Spleen (tissue), 11 donors: ENCODE results near the gene KIAA1614. TPM values are rescaled to one million over a fixed set of nuclear protein-coding genes. Genes with fewer than 3 reads are reported as not detected.
"Not testable (repeated sequence)": the region's sequence is repeated elsewhere in the genome, so short reads cannot be mapped to it uniquely, and the experiment has no call there.

Experiments used
- DNase-seq: peaks from one replicate; pipeline ENCODE4 v3.0.0-alpha.2; 2020
- H3K27ac ChIP-seq, 8 donors: fragments of 200-600 bp; sonication (generic) in 7 of 8; 1 replicate in 4 of 8; 2 replicates in 4 of 8; pipeline versions ENCODE4 v1.5.0 to v1.8.0; 2016 to 2021; ENCODE audit warnings: inconsistent platforms in 4 of 8, mild to moderate bottlenecking in 4 of 8, moderate library complexity in 1 of 8
- H3K27me3 ChIP-seq, 7 donors: fragments of 200-600 bp; sonication (generic) in 6 of 7; replicated peaks in 1 of 7; 1 replicate in 4 of 7; 2 replicates in 3 of 7; pipeline versions ENCODE4 v1.5.0 to v1.8.0; 2016 to 2021; ENCODE audit warnings: inconsistent platforms in 3 of 7, mild to moderate bottlenecking in 1 of 7
- H3K36me3 ChIP-seq, 6 donors: fragments of 200-600 bp; sonication (generic) in 5 of 6; 1 replicate in 4 of 6; 2 replicates in 2 of 6; pipeline versions ENCODE4 v1.5.0 to v1.8.0; 2016 to 2021; ENCODE audit warnings: inconsistent platforms in 2 of 6
- H3K4me1 ChIP-seq, 6 donors: fragments of 200-600 bp; sonication (generic) in 5 of 6; 1 replicate in 3 of 6; 2 replicates in 3 of 6; pipeline versions ENCODE4 v1.5.0 to v1.8.0; 2016 to 2021; ENCODE audit warnings: inconsistent platforms in 3 of 6
- H3K4me3 ChIP-seq, 8 donors: fragments of 200-600 bp; sonication (generic) in 7 of 8; 1 replicate in 4 of 8; 2 replicates in 4 of 8; pipeline versions ENCODE4 v1.5.0 to v1.8.0; 2016 to 2021; ENCODE audit warnings: inconsistent platforms in 4 of 8, mild to moderate bottlenecking in 4 of 8, moderate library complexity in 2 of 8
- H3K9me3 ChIP-seq, 8 donors: fragments of 200-600 bp; sonication (generic) in 7 of 8; 1 replicate in 4 of 8; 2 replicates in 4 of 8; pipeline versions ENCODE4 v1.5.0 to v1.8.0; 2016 to 2021; ENCODE audit warnings: inconsistent platforms in 4 of 8
- POLR2A ChIP-seq, 3 donors: fragments of 450-650 bp; IDR thresholded peaks; one replicate each; pipeline ENCODE4 v1.5.1; 2017; ENCODE audit warnings: antibody characterized with exemption in 3 of 3, mild to moderate bottlenecking in 1 of 3
- POLR2AphosphoS5 ChIP-seq, 3 donors: sonication (generic); formaldehyde crosslinking; IDR thresholded peaks; one replicate each; pipeline ENCODE4 v1.5.1; 2017; ENCODE audit warnings: antibody characterized with exemption in 3 of 3
- WGBS, 5 donors: extraction: QIAGEN DNeasy Blood & Tissue Kit in 3 of 5; methylation state at CpG; one replicate each; pipeline versions ENCODE4 v1.1.5 to v1.1.7; 2013 to 2018; 5-methylcytosine and 5-hydroxymethylcytosine counted together
- intact Hi-C: fragments of 100-400 bp; cut with DNase I; formaldehyde crosslinking; loops from one replicate; pipeline ENCODE4 v1.15.0; 2023; ENCODE audit warnings: low total_unique reads
- polyA plus RNA-seq, 3 donors: library from polyadenylated mRNA; stranded (reverse); fragments of 200-250 nt; gene quantifications; one replicate each; pipeline ENCODE4 v1.2.1, GENCODE V29; 2013
- total RNA-seq, 7 donors: library from RNA; depleted of rRNA in 3 of 7; stranded (reverse); fragments of >200 nt in 3 of 7; fragmentation: NEBNext Ultra II Directional in 4 of 7; extraction: Animal tissue kit (Norgen Biotek cat#: 25700) in 4 of 7; gene quantifications; one replicate each; pipeline versions ENCODE4 v1.1.0 to v1.2.1, GENCODE V29; 2016 to 2021
- TF ChIP-seq, protein P1 (sequence below), 11 experiments: fragments of 200-600 bp in 7 of 11; fragments of 450-650 bp in 4 of 11; sonication (generic) in 4 of 11; IDR thresholded peaks in 8 of 11; conservative IDR thresholded peaks in 3 of 11; 1 replicate in 7 of 11; 2 replicates in 4 of 11; pipeline versions ENCODE4 v1.4.0 to v1.8.0; 2016 to 2021; ENCODE audit warnings: antibody characterized with exemption in 11 of 11, inconsistent platforms in 4 of 11, mild to moderate bottlenecking in 1 of 11
- donor health status: healthy with polysubstance abuse.
- donor health status: DM: no; HTN: no; CAD: no; lungs with moderate emphysema.
- donor health status: DM: no; HTN: no; CAD: no.
- donor health status: Bipolar disorder and iron deficiency.
- donor health status: healthy.
- donor health status: DM: no; HTN: no; CAD: no.
- donor health status: DM: yes; HTN: yes; CAD: no.

KIAA1614 gene
- total and polyA plus RNA-seq, 10 donors, result 0.50 to 7.4 (median 3.0) TPM

DNA sequence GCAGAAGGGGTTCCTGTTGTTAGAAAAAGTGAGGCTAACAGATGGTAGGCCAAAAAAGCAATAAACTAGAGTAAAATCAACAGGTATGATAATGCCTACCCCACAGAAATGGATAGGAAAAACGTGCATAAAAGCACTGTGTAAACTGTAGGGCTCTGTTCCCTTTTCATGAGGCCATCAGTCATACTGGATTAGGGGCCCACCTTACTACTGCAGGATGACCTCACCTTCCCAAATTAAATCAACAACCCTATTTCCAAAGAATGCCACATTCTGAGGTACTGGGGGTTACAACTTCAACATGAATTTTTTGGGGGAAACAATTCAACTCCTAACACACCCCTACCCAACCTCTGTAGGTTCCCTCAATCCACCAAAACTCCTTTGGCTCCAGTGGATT is 54.9 kb downstream of the KIAA1614 start:
- DNase-seq, result no peak
- H3K27ac ChIP-seq, result no peak overlapping the region
- no peak for TF ChIP-seq POLR2A (IDR thresholded peaks at IDR 0.05)
- TF ChIP-seq POLR2AphosphoS5 (IDR thresholded peaks at IDR 0.05), result no peak
- TF ChIP-seq, protein P1, sequence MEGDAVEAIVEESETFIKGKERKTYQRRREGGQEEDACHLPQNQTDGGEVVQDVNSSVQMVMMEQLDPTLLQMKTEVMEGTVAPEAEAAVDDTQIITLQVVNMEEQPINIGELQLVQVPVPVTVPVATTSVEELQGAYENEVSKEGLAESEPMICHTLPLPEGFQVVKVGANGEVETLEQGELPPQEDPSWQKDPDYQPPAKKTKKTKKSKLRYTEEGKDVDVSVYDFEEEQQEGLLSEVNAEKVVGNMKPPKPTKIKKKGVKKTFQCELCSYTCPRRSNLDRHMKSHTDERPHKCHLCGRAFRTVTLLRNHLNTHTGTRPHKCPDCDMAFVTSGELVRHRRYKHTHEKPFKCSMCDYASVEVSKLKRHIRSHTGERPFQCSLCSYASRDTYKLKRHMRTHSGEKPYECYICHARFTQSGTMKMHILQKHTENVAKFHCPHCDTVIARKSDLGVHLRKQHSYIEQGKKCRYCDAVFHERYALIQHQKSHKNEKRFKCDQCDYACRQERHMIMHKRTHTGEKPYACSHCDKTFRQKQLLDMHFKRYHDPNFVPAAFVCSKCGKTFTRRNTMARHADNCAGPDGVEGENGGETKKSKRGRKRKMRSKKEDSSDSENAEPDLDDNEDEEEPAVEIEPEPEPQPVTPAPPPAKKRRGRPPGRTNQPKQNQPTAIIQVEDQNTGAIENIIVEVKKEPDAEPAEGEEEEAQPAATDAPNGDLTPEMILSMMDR (IDR thresholded peaks at IDR 0.05 in 8 of 11, conservative IDR thresholded peaks at IDR 0.05 in 3 of 11), result no peak
- peaks cover 0 to 87% (median 12%) of the 10 kb centered on the region in 6 donors for H3K36me3 ChIP-seq
- H3K27me3 ChIP-seq, result no peaks in the 10 kb centered on the region
- intact Hi-C loops, result no loop called here
- H3K4me3 ChIP-seq, result no peak overlapping the region
- no peaks in the 10 kb centered on the region for H3K9me3 ChIP-seq
- 39 to 100% (median 83%) methylated on average over 1 of the region's 1 CpG for WGBS, 5 donors
- peaks cover 0 to 13% (median 0%) of the 10 kb centered on the region in 6 donors for H3K4me1 ChIP-seq

- H3K27ac ChIP-seq, H3K9me3 ChIP-seq, DNase-seq, H3K4me3 ChIP-seq, H3K27me3 ChIP-seq, intact Hi-C loops: not testable (repeated sequence)
- Histone ChIP-seq H3K36me3 (peaks cover 0 to 97% (median 19%) of the 10 kb centered on the region in 6 donors), H3K4me1 (peaks cover 0 to 14% (median 0%) of the 10 kb centered on the region in 6 donors)
- WGBS, 5 donors, result 96 to 99% (median 97%) methylated on average over 8 of the region's 8 CpGs
Observed at GRCh38 chr1:180968834-180969233, 56.1 kb downstream of the KIAA1614 start.

- peaks cover 0 to 20% (median 0%) of the 10 kb centered on the region in 6 donors for H3K4me1 ChIP-seq
- intact Hi-C loops, result no loop called here
- peaks cover 0 to 97% (median 22%) of the 10 kb centered on the region in 6 donors for H3K36me3 ChIP-seq
Observed at GRCh38 chr1:180969434-180969833, 56.7 kb downstream of the KIAA1614 start.

DNA sequence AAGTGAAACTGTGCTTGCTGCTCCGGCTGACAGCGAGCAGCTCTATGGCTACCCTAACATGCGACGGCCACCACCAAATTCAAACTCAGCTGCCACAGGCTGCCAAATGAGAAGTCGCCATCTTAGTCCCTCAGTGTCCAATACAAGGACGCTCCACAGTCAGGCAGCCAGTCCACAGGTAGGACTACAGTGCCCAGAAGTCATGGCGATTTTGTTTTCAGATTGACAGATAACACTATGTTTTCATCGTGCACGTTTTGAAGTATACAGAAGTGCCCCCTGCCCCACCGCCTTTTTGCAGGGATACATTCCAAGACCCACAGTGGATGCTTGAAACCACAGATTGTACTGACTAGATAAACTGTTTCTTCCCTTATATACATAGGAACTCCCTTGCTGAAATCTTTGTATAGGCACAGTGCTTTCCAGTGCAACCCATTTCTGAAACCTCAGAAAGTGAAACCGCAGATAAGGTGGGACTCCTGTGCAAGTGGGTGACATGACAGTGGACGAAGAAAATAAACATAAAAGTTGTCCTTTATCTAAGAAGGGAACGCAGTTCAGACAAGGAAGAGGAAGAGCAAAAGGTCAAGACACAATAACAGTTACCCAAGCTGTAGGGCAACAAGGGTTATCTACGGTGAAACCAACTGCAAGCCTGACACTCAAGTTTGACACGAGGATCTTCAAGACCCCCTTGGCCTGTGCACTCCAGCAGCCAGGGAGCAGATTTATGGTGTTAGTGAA is 57.8 kb downstream of the KIAA1614 start:
- Histone ChIP-seq H3K9me3 (no peaks in the 10 kb centered on the region), H3K36me3 (peaks cover 0 to 97% (median 26%) of the 10 kb centered on the region in 6 donors), H3K27ac (no peak overlapping the region), H3K4me1 (peaks cover 0 to 29% (median 3%) of the 10 kb centered on the region in 6 donors), H3K27me3 (no peaks in the 10 kb centered on the region), H3K4me3 (no peak overlapping the region)
- 81 to 86% (median 85%) methylated on average over 15 of the region's 15 CpGs for WGBS, 5 donors
- DNase-seq, result no peak
- intact Hi-C loops, result no loop called here
- TF ChIP-seq, protein P1 (IDR thresholded peaks at IDR 0.05 in 8 of 11, conservative IDR thresholded peaks at IDR 0.05 in 3 of 11), result no peak
- no peak for TF ChIP-seq POLR2A (IDR thresholded peaks at IDR 0.05)
- TF ChIP-seq POLR2AphosphoS5 (IDR thresholded peaks at IDR 0.05), result no peak

More at GRCh38 chr1:180969434-180969833, 56.7 kb downstream of the KIAA1614 start:
- no peak for DNase-seq
- Histone ChIP-seq H3K27ac (no peak overlapping the region), H3K9me3 (no peaks in the 10 kb centered on the region), H3K4me3 (no peak overlapping the region), H3K27me3 (no peaks in the 10 kb centered on the region)
- TF ChIP-seq POLR2A (IDR thresholded peaks at IDR 0.05), result no peak
- TF ChIP-seq POLR2AphosphoS5 (IDR thresholded peaks at IDR 0.05), result no peak
- TF ChIP-seq, protein P1 (IDR thresholded peaks at IDR 0.05 in 8 of 11, conservative IDR thresholded peaks at IDR 0.05 in 3 of 11), result no peak
- WGBS, 5 donors, result 50 to 66% (median 63%) methylated on average over 8 of the region's 8 CpGs
